SU-DHL-6 (cell line): Measurements from ENCODE around the gene GPC2.
A peak's percentile ranks its signal among the peaks of the same experiment; 100 is the strongest.

Source experiments
- H2AFZ ChIP-seq: fragments of 200-600 bp; sonication (generic); 2 replicates; pipeline ENCODE4 v1.6.1; 2014; ENCODE audit warnings: low read depth, mild to moderate bottlenecking, moderate library complexity, mixed read lengths, antibody characterized with exemption, low read length; ENCODE audit not compliant: severe bottlenecking
- H3F3A ChIP-seq: fragments of 200-600 bp; shearing (Covaris generic); 2 replicates; pipeline ENCODE4 v1.6.0; 2016; ENCODE audit warnings: antibody characterized with exemption, mild to moderate bottlenecking; ENCODE audit not compliant: insufficient read depth
- H3K27ac ChIP-seq: fragments of 200-600 bp; sonication (generic); 2 replicates; pipeline ENCODE4 v1.5.1; 2016; ENCODE audit warnings: low read depth, mild to moderate bottlenecking, low read length, moderate library complexity, mixed read lengths
- H3K27me3 ChIP-seq: fragments of 200-600 bp; sonication (generic), shearing (Covaris generic); 2 replicates; pipeline ENCODE4 v1.6.0; 2014; ENCODE audit warnings: mild to moderate bottlenecking, low read length
- H3K36me3 ChIP-seq: fragments of 200-600 bp; sonication (generic); 2 replicates; pipeline ENCODE4 v1.6.1; 2014; ENCODE audit warnings: mild to moderate bottlenecking, low read length, mixed read lengths
- H3K4me2 ChIP-seq: fragments of 300-600, 200-600 bp; shearing (Covaris generic), sonication (generic); 2 replicates; pipeline ENCODE4 v1.6.0; 2014; ENCODE audit warnings: low read length, low read depth, mild to moderate bottlenecking; ENCODE audit not compliant: poor library complexity, severe bottlenecking
- H3K4me3 ChIP-seq: fragments of 200-600 bp; sonication (generic); 2 replicates; pipeline ENCODE4 v1.5.1; 2014; ENCODE audit warnings: antibody characterized with exemption, low read length, mild to moderate bottlenecking, mixed read lengths; ENCODE audit not compliant: insufficient read depth, poor library complexity, severe bottlenecking
- H3K79me2 ChIP-seq: fragments of 200-600 bp; sonication (generic); 2 replicates; pipeline ENCODE4 v1.6.1; 2014; ENCODE audit warnings: mild to moderate bottlenecking, low read length, moderate library complexity; ENCODE audit not compliant: insufficient read depth
- H3K9ac ChIP-seq: fragments of 200-600 bp; sonication (generic); 2 replicates; pipeline ENCODE4 v1.7.0; 2014; ENCODE audit warnings: mild to moderate bottlenecking, low read length
- H3K9me2 ChIP-seq: fragments of 200-600 bp; sonication (generic); replicated peaks from 2 replicates; pipeline ENCODE4 v1.6.1; 2014; ENCODE audit warnings: low read length; ENCODE audit not compliant: insufficient read depth
- H3K9me3 ChIP-seq: fragments of 200-600 bp; sonication (generic); 2 replicates; pipeline ENCODE4 v1.6.1; 2014; ENCODE audit warnings: low read length, mixed read lengths; ENCODE audit not compliant: insufficient read depth
- H4K20me1 ChIP-seq: fragments of 200-600 bp; sonication (generic); 2 replicates; pipeline ENCODE4 v1.6.1; 2014; ENCODE audit warnings: low read depth, mild to moderate bottlenecking, antibody characterized with exemption, low read length, moderate library complexity, mixed read lengths
- EZH2phosphoT487 ChIP-seq: fragments of 200-600 bp; sonication (generic), shearing (Covaris generic); conservative IDR thresholded peaks from 2 replicates; pipeline ENCODE4 v1.6.1; 2018; ENCODE audit warnings: mild to moderate bottlenecking, antibody characterized with exemption, low read length, moderate library complexity, mixed read lengths
- TF ChIP-seq, protein P1 (sequence below): fragments of 200-600 bp; sonication (generic); IDR thresholded peaks from one replicate; pipeline ENCODE4 v1.5.1; 2017; ENCODE audit warnings: antibody characterized with exemption, mild to moderate bottlenecking, low read length, moderate library complexity; ENCODE audit not compliant: insufficient read depth, poor library complexity, severe bottlenecking

The GPC2 gene

DNA sequence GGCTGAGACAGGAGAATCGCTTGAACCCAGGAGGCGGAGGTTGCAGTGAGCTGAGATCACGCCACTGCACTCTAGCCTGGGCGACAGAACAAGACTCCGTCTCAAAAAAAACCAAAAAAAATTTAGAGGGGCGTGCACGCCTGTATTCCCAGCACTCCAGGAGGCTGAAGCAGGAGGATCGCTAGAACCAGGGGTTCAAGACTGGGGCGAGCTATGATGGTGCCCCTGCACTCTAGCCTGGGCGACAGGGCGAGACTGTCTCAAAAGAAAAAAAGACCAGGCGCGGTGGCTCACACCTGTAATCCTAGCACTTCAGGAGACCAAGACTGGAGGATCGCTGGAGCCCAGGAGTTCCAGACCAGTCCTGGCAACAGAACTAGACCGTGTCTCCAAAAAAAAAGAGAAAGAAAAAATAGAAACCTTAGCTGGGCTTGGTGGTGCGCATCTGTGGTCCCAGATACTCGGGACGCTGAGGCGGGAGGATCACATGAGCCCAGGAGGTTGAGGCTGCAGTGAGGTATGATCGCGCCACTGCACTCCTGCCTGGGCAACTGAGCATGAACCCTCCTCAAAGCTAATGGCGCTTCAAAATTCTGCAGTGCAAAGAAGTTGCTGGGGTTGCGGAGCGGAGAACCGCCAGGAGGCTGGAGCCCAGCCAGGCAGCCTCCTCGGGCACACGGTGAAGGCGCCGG lies 50.8 kb downstream of the GPC2 start:
- peak overlapping the region; percentile 62 for H2AFZ ChIP-seq

DNA sequence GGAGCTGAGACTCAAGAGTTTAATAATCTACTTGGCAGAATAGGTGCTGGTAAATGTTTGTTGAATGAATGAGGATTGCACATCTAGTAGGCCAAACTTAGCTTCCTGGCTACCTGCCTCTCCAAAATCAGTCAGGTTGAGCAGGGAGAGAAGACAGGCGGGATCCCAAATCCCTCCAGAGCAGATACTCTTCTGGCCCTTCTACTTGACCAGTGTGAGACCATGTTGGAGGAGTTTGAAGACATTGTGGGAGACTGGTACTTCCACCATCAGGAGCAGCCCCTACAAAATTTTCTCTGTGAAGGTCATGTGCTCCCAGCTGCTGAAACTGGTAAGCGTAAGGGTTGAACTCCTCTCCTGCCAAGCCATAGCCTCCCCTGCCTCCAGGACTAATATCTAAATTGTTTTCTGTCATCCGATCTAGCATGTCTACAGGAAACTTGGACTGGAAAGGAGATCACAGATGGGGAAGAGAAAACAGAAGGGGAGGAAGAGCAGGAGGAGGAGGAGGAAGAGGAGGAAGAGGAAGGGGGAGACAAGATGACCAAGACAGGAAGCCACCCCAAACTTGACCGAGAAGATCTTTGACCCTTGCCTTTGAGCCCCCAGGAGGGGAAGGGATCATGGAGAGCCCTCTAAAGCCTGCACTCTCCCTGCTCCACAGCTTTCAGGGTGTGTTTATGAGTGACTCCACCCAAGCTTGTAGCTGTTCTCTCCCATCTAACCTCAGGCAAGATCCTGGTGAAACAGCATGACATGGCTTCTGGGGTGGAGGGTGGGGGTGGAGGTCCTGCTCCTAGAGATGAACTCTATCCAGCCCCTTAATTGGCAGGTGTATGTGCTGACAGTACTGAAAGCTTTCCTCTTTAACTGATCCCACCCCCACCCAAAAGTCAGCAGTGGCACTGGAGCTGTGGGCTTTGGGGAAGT lies 52.6 kb downstream of the GPC2 start:
- H4K20me1 ChIP-seq, result no peaks in the 10 kb centered on the region
- no peaks in the 10 kb centered on the region for H3K36me3 ChIP-seq
- no peaks in the 10 kb centered on the region for H3K27me3 ChIP-seq
- TF ChIP-seq, protein P1, sequence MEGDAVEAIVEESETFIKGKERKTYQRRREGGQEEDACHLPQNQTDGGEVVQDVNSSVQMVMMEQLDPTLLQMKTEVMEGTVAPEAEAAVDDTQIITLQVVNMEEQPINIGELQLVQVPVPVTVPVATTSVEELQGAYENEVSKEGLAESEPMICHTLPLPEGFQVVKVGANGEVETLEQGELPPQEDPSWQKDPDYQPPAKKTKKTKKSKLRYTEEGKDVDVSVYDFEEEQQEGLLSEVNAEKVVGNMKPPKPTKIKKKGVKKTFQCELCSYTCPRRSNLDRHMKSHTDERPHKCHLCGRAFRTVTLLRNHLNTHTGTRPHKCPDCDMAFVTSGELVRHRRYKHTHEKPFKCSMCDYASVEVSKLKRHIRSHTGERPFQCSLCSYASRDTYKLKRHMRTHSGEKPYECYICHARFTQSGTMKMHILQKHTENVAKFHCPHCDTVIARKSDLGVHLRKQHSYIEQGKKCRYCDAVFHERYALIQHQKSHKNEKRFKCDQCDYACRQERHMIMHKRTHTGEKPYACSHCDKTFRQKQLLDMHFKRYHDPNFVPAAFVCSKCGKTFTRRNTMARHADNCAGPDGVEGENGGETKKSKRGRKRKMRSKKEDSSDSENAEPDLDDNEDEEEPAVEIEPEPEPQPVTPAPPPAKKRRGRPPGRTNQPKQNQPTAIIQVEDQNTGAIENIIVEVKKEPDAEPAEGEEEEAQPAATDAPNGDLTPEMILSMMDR, result no peak
- TF ChIP-seq EZH2phosphoT487, result no peak
- H3K9me3 ChIP-seq, result no peaks in the 10 kb centered on the region
- H3K27ac ChIP-seq, result peak overlapping the region; percentile 28
- peak overlapping the region; percentile 4; the same call in 1 of the 2 replicates for H3K9ac ChIP-seq
- H3K9me2 ChIP-seq, result no peaks in the 10 kb centered on the region
- no peak overlapping the region for H2AFZ ChIP-seq
- peaks cover 40% of the 10 kb centered on the region for H3F3A ChIP-seq
- H3K4me3 ChIP-seq, result no peak overlapping the region
- H3K79me2 ChIP-seq, result peaks cover 14% of the 10 kb centered on the region
- peak overlapping the region; percentile 94 for H3K4me2 ChIP-seq

More for the DNA sequence above, 50.8 kb downstream of the GPC2 start:
- Histone ChIP-seq H3K9me2 (no peaks in the 10 kb centered on the region), H3K36me3 (no peaks in the 10 kb centered on the region), H3K4me2 (peak overlapping the region; percentile 94), H3K4me3 (peak overlapping the region; percentile 71), H3F3A (peaks cover 31% of the 10 kb centered on the region), H3K79me2 (peaks cover 14% of the 10 kb centered on the region), H3K27ac (peak overlapping the region; percentile 92), H3K9me3 (no peaks in the 10 kb centered on the region), H3K9ac (peak overlapping the region; percentile 84), H4K20me1 (no peaks in the 10 kb centered on the region), H3K27me3 (no peaks in the 10 kb centered on the region)
- TF ChIP-seq EZH2phosphoT487, result no peak
- TF ChIP-seq, protein P1, result no peak

DNA sequence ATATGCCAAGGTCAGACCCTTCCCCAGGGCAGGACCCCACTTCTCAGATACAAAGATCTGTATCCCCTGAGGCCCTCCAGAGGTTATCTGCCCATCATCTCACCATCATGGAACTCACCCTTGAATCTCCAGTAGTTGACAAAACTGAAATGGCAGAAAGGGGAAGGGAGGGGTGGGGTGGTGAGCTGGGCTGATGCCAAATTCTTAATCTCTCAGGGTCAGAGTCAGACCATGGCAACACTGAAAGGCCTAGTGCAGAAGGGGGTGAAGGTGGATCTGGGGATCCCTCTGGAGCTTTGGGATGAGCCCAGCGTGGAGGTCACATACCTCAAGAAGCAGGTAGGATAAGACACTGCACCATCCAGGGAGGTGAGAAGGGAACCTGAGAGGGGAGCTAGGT lies 54.6 kb downstream of the GPC2 start:
- no peak for TF ChIP-seq EZH2phosphoT487
- TF ChIP-seq, protein P1, result no peak
- H3K36me3 ChIP-seq, result no peaks in the 10 kb centered on the region
- H2AFZ ChIP-seq, result no peak overlapping the region
- no peak overlapping the region for H3K9ac ChIP-seq
- H3K9me3 ChIP-seq, result no peaks in the 10 kb centered on the region
- no peaks in the 10 kb centered on the region for H3K27me3 ChIP-seq
- peaks cover 27% of the 10 kb centered on the region for H3F3A ChIP-seq
- H3K9me2 ChIP-seq, result no peaks in the 10 kb centered on the region
- H3K4me3 ChIP-seq, result no peak overlapping the region
- no peak overlapping the region for H3K4me2 ChIP-seq
- H4K20me1 ChIP-seq, result no peaks in the 10 kb centered on the region
- H3K27ac ChIP-seq, result no peak overlapping the region
- H3K79me2 ChIP-seq, result peaks cover 24% of the 10 kb centered on the region
